Right forelimb (tissue), 1 donor: ENCODE data around the gene N4BP3.

Experiments used
- DNase-seq: peaks from one replicate; pipeline ENCODE4 v3.0.0-alpha.2; 2018

The N4BP3 gene

DNA sequence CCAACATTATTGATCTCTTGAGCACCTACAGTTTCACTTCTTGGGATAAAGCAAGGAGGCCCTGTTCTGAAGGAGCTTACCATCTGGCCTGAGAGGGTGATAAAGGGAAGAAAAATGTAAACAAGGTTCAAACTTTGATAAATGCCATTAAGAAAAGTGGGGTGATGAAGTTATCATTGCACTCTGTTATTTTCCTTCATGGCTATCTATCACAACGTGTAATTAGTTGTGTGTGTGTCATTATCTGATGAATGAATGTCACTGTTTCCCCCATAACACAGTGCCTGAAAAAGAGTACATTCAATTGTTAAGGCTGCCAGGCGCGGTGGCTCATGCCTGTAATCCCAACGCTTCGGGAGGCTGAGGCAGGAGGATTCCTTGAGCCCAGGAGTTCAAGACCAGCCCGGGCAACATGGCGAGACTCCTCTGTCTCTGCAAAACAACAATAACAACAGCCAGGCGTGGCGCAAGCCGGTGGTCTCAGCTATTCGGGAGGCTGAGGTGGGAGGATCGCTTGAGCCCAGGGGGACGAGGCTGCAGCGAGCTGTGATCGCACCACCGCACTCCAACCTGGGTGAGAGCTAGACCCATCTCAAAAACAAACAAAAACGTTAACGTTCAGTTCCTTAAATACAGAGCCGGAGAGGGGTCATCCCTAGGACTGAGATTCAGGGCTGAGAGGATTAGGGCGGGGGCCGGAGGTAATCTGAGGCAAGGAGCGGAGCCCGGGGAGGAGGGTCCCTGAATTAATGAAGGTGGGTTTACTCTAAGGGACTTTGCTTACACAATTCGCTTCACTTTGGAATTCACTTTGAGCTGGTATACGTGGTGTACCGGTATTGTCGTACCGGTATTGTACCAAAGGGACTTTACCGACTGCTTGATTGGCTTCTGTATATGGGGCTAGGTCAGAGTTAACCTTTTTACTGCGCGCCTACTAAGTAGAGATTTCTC is 39.4 kb downstream of the N4BP3 start:
- DNase-seq, result no peak

GRCh38 chr5:178153530-178154340 is 40.4 kb downstream of the N4BP3 start, which contains the start of gene NHP2:
Gene NHP2 (minus strand): TSS chr5:178153885. CDS start chr5:178153817, 68 bp downstream.
- peak; percentile 98 for DNase-seq

- DNase-seq, result no peak
These were observed 41.7 kb downstream of the N4BP3 start for GRCh38 chr5:178155065-178155464.

- DNase-seq, result no peak
These were observed 46.8 kb downstream of the N4BP3 start for GRCh38 chr5:178160176-178160575.

DNA sequence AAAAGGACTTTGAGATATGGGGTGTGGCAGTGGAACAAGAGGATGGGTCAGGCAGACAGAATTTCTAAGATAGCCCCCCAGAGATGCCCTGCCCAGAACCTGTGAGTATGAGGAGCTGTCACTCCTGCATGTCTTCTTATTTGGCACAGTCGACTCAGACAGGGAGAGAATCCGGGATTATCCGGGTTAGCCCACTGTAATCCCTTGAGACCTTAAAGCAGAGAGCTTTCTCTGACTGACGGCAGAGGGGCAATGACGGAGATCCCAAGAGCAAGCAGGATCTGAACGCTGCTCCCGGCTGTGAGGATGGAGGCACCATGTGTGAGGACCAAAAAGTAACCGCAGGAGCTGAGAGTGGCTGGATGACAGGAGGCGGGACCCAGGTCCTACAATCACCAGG is 49.1 kb downstream of the N4BP3 start:
- DNase-seq, result no peak

- peak; percentile 92 for DNase-seq
These were observed 50.7 kb downstream of the N4BP3 start for GRCh38 chr5:178163772-178164735.

DNA sequence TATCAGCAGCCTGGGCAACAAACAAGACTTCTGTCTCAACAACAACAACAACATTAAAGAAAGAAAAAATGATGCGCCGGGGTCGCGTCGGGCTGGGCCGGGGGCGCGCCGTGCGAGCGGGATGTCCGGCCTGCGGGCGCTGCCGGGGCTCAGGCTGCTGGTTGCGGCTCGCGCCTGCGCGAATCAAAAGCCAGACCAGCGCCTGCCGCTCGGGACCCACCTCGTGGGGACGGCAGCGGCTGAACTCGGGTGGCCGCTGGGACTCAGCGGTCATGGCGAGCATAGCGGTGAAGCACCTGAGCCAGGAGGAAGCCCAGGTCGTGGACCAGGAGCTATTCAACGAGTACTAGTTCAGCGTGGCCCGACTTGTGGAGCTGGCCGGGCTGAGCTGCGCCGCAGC is 52.2 kb downstream of the N4BP3 start:
- DNase-seq, result no peak

DNA sequence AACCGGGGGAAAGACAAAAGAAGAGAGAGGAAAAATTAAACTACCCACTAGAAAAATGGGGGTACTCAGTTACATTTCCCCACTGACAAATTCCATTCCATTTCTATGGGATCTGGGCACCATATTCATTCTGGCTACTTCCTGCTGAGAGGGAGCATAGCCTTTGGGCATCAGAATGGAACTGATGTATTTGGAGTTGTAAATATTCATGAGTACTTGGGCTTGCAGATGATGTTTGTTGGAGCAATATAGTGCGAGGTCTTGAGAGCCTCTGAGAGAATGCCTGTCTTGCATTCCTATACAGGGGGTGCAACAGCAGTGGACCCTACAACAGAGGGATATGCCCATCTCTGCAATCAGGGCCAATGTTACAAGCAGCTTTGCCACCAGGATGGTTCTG is 57.1 kb downstream of the N4BP3 start:
- no peak for DNase-seq

DNA sequence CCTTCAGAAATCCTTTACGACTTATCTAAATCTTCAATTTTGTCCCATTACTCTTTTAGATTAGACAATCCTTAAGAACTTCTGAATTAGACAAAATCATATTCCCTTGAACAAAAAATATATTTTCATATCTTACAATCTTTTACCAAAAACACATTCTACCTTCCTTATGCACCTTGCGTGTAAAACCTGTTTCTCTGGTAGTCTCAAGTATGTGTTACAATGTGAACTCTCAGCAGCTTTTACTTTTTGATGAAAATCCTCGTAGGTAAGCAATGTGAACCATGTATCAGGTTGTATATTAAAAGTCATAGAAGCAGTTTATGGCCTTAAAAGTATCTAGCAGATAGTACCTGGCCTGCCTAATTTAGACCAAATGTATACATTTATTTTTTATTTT is 61.1 kb downstream of the N4BP3 start:
- DNase-seq, result no peak
